Astrocyte (in vitro differentiated cells and primary cell): ENCODE measurements around the gene DPH1.

ENCODE experiments used
- CTCF ChIP-seq: IDR thresholded peaks from 2 replicates; pipeline ENCODE4 v1.5.1; 2011; ENCODE audit warnings: low read depth, mild to moderate bottlenecking, inconsistent platforms, low read length, moderate library complexity; ENCODE audit not compliant: insufficient read depth
- EZH2 ChIP-seq: IDR thresholded peaks from 2 replicates; pipeline ENCODE4 v1.6.1; 2012; ENCODE audit warnings: mild to moderate bottlenecking, low read length, inconsistent platforms; ENCODE audit not compliant: insufficient read depth

- TF ChIP-seq CTCF: no peak
- TF ChIP-seq EZH2: no peak
These were observed 55.1 kb downstream of the DPH1 start for GRCh38 chr17:2084766-2085647.
